ENCODE results near the gene GRID1.

Gene GRID1

GRCh38 chr10:86135191-86135590, 231.4 kb downstream of the GRID1 start:
- no peak overlapping the region for H3K4me3 ChIP-seq (ENCODE audit: low read depth, low read length)
- no peak for DNase-seq (ENCODE audit: low read depth)
- TF ChIP-seq, protein P1, sequence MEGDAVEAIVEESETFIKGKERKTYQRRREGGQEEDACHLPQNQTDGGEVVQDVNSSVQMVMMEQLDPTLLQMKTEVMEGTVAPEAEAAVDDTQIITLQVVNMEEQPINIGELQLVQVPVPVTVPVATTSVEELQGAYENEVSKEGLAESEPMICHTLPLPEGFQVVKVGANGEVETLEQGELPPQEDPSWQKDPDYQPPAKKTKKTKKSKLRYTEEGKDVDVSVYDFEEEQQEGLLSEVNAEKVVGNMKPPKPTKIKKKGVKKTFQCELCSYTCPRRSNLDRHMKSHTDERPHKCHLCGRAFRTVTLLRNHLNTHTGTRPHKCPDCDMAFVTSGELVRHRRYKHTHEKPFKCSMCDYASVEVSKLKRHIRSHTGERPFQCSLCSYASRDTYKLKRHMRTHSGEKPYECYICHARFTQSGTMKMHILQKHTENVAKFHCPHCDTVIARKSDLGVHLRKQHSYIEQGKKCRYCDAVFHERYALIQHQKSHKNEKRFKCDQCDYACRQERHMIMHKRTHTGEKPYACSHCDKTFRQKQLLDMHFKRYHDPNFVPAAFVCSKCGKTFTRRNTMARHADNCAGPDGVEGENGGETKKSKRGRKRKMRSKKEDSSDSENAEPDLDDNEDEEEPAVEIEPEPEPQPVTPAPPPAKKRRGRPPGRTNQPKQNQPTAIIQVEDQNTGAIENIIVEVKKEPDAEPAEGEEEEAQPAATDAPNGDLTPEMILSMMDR (conservative IDR thresholded peaks at IDR 0.05; ENCODE audit: low read depth, low read length) = no peak

DNA sequence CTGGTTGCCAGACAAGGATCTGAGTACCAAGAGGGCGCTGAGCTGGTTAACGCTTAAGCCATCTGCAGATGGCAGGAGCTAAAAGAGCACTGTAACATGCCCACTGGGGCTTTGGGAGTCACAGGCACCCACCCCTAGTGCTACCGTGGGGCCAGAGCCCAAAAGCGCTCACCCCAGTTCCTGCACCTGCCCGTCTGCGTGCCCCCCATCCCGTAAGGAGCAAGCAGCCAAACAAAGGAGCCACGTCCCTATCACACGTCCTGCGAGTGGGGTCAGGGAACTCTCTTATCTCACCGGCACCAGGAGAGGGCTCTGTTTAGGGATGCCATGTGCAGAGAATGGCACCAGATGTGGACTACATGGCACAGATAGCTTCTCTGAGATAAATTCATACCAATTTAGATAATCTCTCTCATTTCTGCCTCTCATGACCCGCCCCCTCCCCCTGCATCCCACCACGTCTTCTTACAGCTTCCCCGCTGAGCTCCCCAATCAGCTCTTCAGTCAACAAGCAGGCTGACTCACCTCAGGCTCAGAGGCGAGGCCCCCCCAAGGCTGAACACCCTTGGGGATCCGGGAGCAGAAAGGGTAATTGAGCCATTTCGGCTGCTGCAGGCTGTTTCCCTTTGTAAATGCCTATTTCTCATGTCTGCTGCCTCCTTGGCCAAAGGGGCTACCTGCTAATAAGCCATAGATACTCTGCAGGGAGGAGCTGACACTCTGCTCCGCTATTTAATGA, 235.7 kb downstream of the GRID1 start:
- H3K4me3 ChIP-seq (ENCODE audit: low read depth, low read length) = no peak overlapping the region
- TF ChIP-seq, protein P1 (conservative IDR thresholded peaks at IDR 0.05; ENCODE audit: low read depth, low read length) = no peak

GRCh38 chr10:86130041-86130440, 236.6 kb downstream of the GRID1 start:
- TF ChIP-seq, protein P1 (conservative IDR thresholded peaks at IDR 0.05; ENCODE audit: low read depth, low read length) = no peak
- no peak overlapping the region for H3K4me3 ChIP-seq (ENCODE audit: low read depth, low read length)
- no peak for DNase-seq (ENCODE audit: low read depth)

More for the DNA sequence above, 235.7 kb downstream of the GRID1 start:
- no peak for DNase-seq (ENCODE audit: low read depth)

DNA sequence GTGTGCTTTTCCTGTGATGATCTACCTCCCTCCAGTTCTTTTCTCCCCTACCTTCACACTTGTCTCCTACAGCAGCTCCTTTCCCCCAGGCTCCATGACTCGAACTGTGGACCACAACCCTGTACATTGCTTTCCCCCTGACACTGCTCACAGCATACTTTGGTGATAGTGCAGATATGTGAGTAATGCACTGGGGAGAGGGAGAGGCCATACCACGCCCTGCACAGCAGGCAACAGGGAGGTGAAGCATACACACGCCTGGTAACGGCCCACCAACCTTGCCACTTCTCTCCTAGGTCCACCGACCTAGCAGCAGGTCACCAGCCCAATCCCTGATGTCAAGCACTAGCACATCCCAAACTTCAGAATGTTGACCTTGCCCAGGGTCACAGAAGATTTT, 238.2 kb downstream of the GRID1 start:
- DNase-seq (ENCODE audit: low read depth) = no peak
- no peak overlapping the region for H3K4me3 ChIP-seq (ENCODE audit: low read depth, low read length)
- TF ChIP-seq, protein P1 (conservative IDR thresholded peaks at IDR 0.05; ENCODE audit: low read depth, low read length) = no peak

DNA sequence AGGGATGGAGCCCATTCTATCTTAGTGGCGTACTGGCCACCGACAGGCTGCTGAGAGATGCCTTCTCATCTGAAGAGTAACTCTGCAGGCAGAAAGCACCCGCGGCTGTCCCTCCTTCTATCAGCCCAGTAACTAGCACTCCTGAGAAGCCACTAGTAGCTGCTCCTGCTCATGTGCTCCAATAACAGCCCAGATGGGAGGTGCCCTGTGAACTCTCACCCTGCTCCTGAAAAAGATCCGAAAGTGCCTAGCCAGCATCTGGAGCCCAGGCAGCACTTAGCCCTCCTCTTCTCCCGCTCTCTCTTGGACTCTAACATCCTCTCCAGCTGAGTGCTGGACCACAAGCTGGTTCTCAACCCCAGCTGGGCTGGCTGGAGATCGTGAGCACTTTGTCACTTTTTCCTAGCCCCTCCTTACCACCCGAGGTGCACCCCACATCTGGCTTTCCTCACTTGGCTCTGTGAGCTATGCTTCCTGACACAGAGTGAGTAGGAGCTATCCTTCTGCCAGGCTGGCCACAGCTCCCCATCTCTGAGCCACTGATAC, 239.2 kb downstream of the GRID1 start:
- no peak overlapping the region for H3K4me3 ChIP-seq (ENCODE audit: low read depth, low read length)
- TF ChIP-seq, protein P1 (conservative IDR thresholded peaks at IDR 0.05; ENCODE audit: low read depth, low read length) = no peak

GRCh38 chr10:86124734-86125133, 241.9 kb downstream of the GRID1 start:
- no peak for DNase-seq (ENCODE audit: low read depth)
- no peak overlapping the region for H3K4me3 ChIP-seq (ENCODE audit: low read depth, low read length)
- TF ChIP-seq, protein P1 (conservative IDR thresholded peaks at IDR 0.05; ENCODE audit: low read depth, low read length) = no peak

More for the DNA sequence above, 239.2 kb downstream of the GRID1 start:
- no peak for DNase-seq (ENCODE audit: low read depth)

GRCh38 chr10:86123715-86124114, 242.9 kb downstream of the GRID1 start:
- TF ChIP-seq, protein P1 (conservative IDR thresholded peaks at IDR 0.05; ENCODE audit: low read depth, low read length) = no peak
- no peak for DNase-seq (ENCODE audit: low read depth)

More at GRCh38 chr10:86123715-86124114, 242.9 kb downstream of the GRID1 start:
- H3K4me3 ChIP-seq (ENCODE audit: low read depth, low read length) = no peak overlapping the region

All from choroid plexus epithelial cell (primary cell).